HG03378 (cell line): ENCODE data around the gene ZDHHC7.
"Not testable (repeated sequence)": the region's sequence is repeated elsewhere in the genome, so short reads cannot be mapped to it uniquely, and the experiment has no call there.

Experiments used
- ATAC-seq: cut with Tn5 transposase; IDR thresholded peaks from one replicate; pipeline ENCODE4 v1.9.1; 2021; ENCODE audit warnings: mild to moderate bottlenecking, moderate library complexity; ENCODE audit not compliant: unreplicated experiment

The ZDHHC7 gene

GRCh38 chr16:84947022-84947421 lies 64.3 kb downstream of the ZDHHC7 start:
- no peak for ATAC-seq

- no peak for ATAC-seq
Observed at GRCh38 chr16:84943620-84944019, 67.7 kb downstream of the ZDHHC7 start.

GRCh38 chr16:84942786-84943185 lies 68.5 kb downstream of the ZDHHC7 start:
- ATAC-seq, result no peak

GRCh38 chr16:84941921-84942320 lies 69.4 kb downstream of the ZDHHC7 start:
- ATAC-seq, result no peak

GRCh38 chr16:84940670-84941551 lies 70.4 kb downstream of the ZDHHC7 start:
- ATAC-seq, result no peak

- ATAC-seq, result not testable (repeated sequence)
Observed at GRCh38 chr16:84938616-84939015, 72.7 kb downstream of the ZDHHC7 start.

GRCh38 chr16:84937196-84938005 lies 73.9 kb downstream of the ZDHHC7 start:
- ATAC-seq, result no peak

- no peak for ATAC-seq
Observed at GRCh38 chr16:84933774-84934631, 77.3 kb downstream of the ZDHHC7 start.

GRCh38 chr16:84932681-84933080 lies 78.7 kb downstream of the ZDHHC7 start:
- no peak for ATAC-seq

GRCh38 chr16:84931506-84931905 lies 79.8 kb downstream of the ZDHHC7 start:
- no peak for ATAC-seq

- no peak for ATAC-seq
Observed at GRCh38 chr16:84931107-84931494, 80.2 kb downstream of the ZDHHC7 start.

- no peak for ATAC-seq
Observed at GRCh38 chr16:84930298-84931106, 80.8 kb downstream of the ZDHHC7 start.

GRCh38 chr16:84929421-84930297 lies 81.7 kb downstream of the ZDHHC7 start:
- ATAC-seq, result no peak

- no peak for ATAC-seq
Observed at GRCh38 chr16:84928679-84929420, 82.5 kb downstream of the ZDHHC7 start.

GRCh38 chr16:84927621-84928591 lies 83.4 kb downstream of the ZDHHC7 start:
- no peak for ATAC-seq

- no peak for ATAC-seq
Observed at GRCh38 chr16:84926462-84926861, 84.9 kb downstream of the ZDHHC7 start.

- ATAC-seq, result no peak
Observed at GRCh38 chr16:84925773-84926372, 85.5 kb downstream of the ZDHHC7 start.
